IPS-11a (cell line): ENCODE measurements around the gene NDRG4.

Experiments used
- H3K4me3 ChIP-seq: one replicate; pipeline ENCODE4 v1.5.1; 2013; ENCODE audit warnings: low read depth, low read length, control low read depth

Gene NDRG4

DNA sequence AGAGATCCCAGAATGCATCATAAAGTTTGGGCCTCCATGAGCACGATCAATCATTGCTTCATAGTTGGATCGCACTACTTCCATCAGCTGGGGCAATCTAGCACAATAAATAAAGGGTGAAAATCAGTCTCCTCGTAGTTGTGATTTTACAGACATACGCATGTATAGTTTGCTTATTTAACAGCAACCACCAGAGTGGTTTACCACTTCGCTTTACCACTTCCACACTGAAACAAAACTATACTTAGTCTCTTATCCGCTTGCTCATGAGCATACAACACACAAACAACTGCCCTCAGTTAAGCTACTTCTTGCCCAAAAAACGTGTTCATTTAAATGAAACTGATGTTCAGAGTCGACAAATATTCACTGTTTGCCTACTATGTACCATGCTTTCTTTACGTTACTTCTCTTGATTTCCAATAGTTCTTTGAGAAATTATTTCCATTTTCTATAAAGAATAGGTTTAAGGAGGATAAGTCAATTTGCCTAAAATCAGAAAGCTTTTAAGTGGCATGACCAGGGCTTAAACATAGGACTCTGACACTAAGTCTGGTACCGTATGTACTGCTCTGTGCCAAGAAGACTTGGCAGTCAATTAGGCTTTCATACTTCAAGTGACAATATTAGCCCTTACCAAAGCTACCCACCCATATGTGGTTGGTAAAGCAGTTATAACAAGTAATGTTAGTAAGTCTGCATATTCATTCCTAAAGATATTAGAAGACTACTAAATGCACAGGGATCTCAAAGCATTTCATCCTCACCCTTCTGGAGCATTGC, 37.4 kb downstream of the NDRG4 start:
- no peak overlapping the region for H3K4me3 ChIP-seq

DNA sequence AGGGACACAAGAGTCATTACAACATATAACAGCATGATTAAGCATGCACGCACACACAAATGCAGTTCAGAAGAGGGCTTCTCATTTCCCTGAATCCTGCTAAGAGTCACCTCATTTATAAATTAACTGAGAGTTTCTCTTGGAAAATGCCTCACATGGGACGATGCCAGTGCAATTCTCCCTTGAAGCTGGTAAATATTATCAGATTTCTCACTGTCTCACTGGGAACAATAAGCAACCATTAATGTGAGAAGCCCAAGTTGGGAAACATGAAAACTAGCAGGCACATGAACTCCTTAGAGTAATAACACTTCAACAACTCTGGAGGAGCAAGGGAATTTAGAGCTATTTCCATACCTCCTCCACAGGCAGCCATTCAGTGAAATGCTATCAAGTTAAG, 41.8 kb downstream of the NDRG4 start:
- H3K4me3 ChIP-seq, result no peak overlapping the region

DNA sequence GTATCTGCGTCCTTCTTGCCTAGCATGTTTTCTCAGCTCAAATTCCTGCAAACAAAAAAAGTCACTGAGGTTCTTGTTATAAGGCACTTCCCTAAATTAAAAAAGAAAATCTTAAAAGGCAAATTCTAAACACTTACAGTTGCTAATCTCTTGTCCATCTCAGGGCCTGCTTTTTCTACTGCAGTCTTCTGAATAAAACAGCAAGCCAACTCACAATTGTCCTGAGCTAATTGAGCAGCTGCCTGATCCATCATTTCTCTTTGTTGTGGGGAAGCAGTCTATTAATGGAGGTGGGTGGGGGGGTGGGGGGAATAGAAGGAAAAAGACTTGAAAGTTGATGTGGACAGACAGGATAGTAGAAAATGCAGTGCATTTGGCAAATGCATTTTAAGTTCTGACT, 42.3 kb downstream of the NDRG4 start:
- H3K4me3 ChIP-seq, result no peak overlapping the region

DNA sequence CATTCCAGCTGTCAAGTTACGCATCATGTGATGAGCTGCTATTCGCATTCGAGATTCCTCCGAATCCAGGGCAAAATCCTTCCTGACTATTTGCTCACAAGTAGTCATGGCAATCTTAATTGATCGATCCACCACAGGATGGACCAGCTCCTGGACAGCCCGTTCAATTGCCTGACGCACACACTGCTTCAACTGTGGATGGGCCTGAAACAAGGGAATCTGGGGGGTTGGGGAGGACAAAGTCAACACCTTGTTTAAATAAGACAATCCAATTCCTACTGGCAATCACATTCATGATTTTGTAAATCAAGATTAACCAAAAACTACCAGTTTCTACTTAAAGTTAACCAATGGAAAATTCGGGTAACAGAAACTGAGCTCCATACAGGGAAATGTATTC, 43.7 kb downstream of the NDRG4 start:
- H3K4me3 ChIP-seq, result no peak overlapping the region

DNA sequence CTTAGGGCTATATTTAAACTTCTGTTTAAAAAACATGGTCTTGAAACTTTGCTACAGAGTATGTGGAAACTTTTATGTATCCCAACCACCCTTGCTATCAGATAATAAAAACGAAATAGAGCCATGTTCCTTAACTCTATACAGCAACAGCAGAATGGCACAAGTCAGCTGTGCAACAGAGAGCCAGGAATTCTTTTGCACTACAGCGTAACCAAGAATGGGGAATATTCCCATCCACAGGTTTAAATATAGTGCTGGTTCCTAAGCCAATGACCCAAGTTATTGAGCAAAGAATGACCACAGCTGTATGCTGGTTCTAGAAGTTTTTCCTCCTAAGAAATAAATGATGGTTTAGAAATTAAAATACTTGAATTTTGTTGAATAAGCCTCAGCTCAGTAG, 48.4 kb downstream of the NDRG4 start:
- H3K4me3 ChIP-seq, result no peak overlapping the region

DNA sequence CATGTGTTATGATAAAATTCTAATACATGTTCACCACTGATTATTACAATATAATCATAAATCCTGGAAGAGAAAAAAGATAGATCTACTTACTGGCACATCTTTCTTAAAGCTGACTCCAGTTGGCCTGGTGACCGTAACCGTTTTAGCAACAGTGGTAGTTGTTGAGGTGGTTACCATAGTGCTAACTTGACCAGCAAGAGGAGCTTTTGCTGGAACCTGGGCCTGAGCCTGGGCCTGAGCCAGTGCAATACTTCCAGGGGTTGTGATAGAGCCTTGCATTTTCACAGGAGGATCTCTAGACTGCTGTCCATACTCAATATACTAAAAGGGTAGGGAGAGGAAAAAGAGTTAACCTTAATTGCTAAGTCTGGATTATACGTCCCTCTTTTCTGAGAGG, 51.6 kb downstream of the NDRG4 start:
- H3K4me3 ChIP-seq, result no peak overlapping the region

DNA sequence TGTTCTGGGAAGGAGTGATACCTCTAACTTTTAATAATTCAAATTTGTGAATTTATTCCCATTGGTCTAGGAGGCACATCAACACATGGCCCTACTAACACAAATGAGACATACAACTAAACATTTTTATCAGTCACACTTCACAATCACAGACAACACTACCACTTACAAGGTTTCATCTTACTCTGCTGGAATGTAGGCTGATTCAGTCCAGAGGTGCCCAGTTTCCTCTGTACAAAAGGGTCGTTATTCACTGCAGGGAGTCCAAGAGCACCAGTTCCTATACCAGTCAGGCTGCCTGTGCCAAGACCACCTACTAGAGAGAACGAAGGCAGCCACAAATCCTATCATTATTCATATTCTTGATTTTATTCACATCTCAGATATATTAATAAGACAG, 56.7 kb downstream of the NDRG4 start:
- H3K4me3 ChIP-seq, result no peak overlapping the region
